ENCODE measurements around the gene SAMD5. TPM values are rescaled to one million over a fixed set of nuclear protein-coding genes. Genes with fewer than 3 reads are reported as not detected.

The SAMD5 gene
- total and polyA plus RNA-seq, 2 experiments from 2014 or later, result 1.9 to 12.6 TPM

DNA sequence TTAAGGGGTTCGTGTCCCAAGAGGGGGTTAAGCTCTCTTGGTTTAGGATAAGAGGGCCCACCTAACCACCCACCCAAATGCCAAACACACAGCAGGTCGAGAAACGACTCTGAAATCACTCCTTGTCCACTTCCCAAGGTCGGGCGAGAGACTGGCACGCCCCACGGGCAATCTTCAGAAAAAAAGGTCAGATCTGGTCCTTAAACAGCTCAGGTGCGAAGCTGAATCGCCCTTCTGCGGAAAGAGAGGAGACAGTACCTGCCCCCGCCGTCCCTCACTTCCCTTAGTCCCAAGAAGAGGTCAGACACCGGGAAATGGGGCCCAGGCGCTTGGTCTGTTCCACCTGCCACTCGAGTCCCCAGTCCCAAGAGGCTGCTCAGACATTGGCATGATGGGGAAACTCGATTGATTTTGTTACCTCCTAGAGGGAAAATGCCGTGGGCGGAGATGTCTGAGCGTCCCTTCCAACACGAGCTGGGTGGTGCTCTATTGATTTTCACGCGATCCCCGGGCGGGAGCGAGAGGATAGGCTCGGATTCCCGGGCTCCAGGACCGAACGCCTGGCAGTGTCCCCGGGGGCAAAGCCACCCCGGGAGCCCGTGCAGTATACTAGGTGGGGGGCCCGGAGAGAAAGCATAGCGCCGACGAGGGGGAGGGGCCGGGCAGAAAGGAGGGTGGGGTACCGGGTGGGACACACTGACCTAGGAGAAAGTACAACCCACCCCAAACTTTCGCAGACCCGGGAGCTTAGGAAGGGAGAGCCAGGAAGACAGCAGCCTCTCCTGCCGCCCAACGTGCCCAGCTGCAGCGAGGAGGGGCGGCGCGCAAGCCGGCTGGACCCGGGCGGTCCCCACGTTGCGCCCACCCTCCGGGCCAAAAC lies 1.1 kb upstream of the SAMD5 start:
- Histone ChIP-seq H2AFZ (peak overlapping the region; percentile 46), H4K20me1 (ENCODE audit: insufficient read depth, poor library complexity, severe bottlenecking) (peaks cover 6% of the 10 kb centered on the region), H3K4me1 (ENCODE audit: insufficient read depth) (peaks cover 14% of the 10 kb centered on the region), H3K79me2 (peaks cover 27% of the 10 kb centered on the region), H3K9me2 (replicated peaks; ENCODE audit: insufficient read depth) (no peaks in the 10 kb centered on the region), H3K9me3 (ENCODE audit: low read depth) (no peaks in the 10 kb centered on the region), H3K4me3 (peak overlapping the region; percentile 90), H3K27ac (peak overlapping the region; percentile 45), H3K27me3 (no peaks in the 10 kb centered on the region), H3K36me3 (replicated peaks; ENCODE audit: insufficient read depth, low read depth) (no peaks in the 10 kb centered on the region), H3K4me2 (peak overlapping the region; percentile 96)
- DNase-seq (ENCODE audit: low spot score), result peak; percentile 30
- 3% methylated on average over 41 of the region's 52 CpGs for WGBS (ENCODE audit: low lambda C conversion rate, missing lambda C conversion rate)
- TF ChIP-seq, protein P1, sequence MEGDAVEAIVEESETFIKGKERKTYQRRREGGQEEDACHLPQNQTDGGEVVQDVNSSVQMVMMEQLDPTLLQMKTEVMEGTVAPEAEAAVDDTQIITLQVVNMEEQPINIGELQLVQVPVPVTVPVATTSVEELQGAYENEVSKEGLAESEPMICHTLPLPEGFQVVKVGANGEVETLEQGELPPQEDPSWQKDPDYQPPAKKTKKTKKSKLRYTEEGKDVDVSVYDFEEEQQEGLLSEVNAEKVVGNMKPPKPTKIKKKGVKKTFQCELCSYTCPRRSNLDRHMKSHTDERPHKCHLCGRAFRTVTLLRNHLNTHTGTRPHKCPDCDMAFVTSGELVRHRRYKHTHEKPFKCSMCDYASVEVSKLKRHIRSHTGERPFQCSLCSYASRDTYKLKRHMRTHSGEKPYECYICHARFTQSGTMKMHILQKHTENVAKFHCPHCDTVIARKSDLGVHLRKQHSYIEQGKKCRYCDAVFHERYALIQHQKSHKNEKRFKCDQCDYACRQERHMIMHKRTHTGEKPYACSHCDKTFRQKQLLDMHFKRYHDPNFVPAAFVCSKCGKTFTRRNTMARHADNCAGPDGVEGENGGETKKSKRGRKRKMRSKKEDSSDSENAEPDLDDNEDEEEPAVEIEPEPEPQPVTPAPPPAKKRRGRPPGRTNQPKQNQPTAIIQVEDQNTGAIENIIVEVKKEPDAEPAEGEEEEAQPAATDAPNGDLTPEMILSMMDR (IDR thresholded peaks at IDR 0.05; ENCODE audit: poor library complexity), result no peak
- TF ChIP-seq EZH2 (IDR thresholded peaks at IDR 0.05; ENCODE audit: borderline replicate concordance) (no peak), EZH2phosphoT487 (IDR thresholded peaks at IDR 0.05; ENCODE audit: low read depth, severe bottlenecking, unreplicated experiment) (no peak)

DNA sequence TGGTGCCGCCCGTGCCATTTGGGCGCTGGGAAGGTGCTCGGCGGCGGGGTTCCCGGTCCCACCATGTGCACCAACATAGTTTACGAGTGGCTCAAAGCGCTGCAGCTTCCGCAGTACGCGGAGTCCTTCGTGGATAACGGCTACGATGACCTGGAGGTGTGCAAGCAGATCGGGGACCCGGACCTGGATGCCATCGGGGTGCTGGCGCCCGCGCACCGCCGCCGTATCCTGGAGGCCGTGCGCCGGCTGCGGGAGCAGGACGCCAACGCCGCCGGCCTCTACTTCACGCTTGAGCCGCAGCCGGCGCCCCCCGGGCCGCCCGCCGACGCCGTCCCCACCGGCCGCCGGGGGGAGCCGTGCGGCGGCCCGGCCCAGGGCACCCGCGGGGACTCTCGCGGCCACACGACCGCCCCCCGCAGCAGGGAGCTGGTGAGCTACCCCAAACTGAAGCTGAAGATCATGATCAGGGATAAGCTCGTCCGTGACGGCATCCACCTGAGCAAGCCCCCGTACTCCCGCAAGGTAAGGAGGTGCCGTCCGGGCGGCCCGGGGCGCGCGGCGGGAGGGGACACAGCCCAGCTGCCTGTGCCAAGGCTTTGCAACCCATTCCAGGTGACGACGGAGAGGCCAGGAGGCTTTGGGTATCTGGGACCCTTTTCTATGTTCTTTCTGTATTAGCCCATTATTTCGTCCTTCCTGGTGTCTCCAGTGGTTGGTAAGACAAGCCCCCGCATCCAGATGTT lies 547 bp downstream of the SAMD5 start:
- no peaks in the 10 kb centered on the region for H3K27me3 ChIP-seq
- peak overlapping the region; percentile 22 for H3K27ac ChIP-seq

DNA sequence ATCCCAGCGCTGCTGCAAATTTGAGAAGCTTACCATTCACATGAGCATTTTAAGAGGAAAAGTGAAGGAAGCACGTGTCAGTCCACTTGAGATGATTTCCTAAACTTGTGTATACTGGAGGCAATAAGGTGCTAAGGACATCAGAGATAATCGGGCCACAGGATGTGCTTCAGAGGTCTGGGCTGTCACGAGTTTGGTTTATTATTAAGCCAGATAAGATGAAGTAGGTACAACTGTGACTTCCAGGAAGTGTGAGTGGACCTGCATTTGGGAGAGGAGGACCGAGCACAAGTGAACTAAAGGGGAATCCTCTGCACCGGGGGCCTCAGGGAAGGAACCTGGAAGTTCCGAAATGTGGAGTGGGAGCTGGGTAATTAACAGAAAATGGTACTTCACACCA lies 1.4 kb downstream of the SAMD5 start:
- H3K4me3 ChIP-seq, result peak overlapping the region; percentile 90
- H3K9me2 ChIP-seq (replicated peaks; ENCODE audit: insufficient read depth), result no peaks in the 10 kb centered on the region
- no peak overlapping the region for H2AFZ ChIP-seq
- peak overlapping the region; percentile 96 for H3K4me2 ChIP-seq
- no peaks in the 10 kb centered on the region for H3K36me3 ChIP-seq (replicated peaks; ENCODE audit: insufficient read depth, low read depth)
- no peaks in the 10 kb centered on the region for H3K9me3 ChIP-seq (ENCODE audit: low read depth)
- no peaks in the 10 kb centered on the region for H3K27me3 ChIP-seq
- H3K4me1 ChIP-seq (ENCODE audit: insufficient read depth), result peaks cover 14% of the 10 kb centered on the region
- DNase-seq (ENCODE audit: low spot score), result peak; percentile 70
- H3K27ac ChIP-seq, result peak overlapping the region; percentile 44
- peaks cover 44% of the 10 kb centered on the region for H3K79me2 ChIP-seq
- TF ChIP-seq, protein P1 (IDR thresholded peaks at IDR 0.05; ENCODE audit: poor library complexity), result no peak
- TF ChIP-seq EZH2 (IDR thresholded peaks at IDR 0.05; ENCODE audit: borderline replicate concordance), result no peak
- TF ChIP-seq EZH2phosphoT487 (IDR thresholded peaks at IDR 0.05; ENCODE audit: low read depth, severe bottlenecking, unreplicated experiment), result no peak
- WGBS (ENCODE audit: low lambda C conversion rate, missing lambda C conversion rate), result 27% methylated on average over 7 of the region's 7 CpGs
- peaks cover 6% of the 10 kb centered on the region for H4K20me1 ChIP-seq (ENCODE audit: insufficient read depth, poor library complexity, severe bottlenecking)

More for the DNA sequence above, 547 bp downstream of the SAMD5 start:
- Histone ChIP-seq H3K9me3 (ENCODE audit: low read depth) (no peaks in the 10 kb centered on the region), H3K79me2 (peaks cover 43% of the 10 kb centered on the region), H4K20me1 (ENCODE audit: insufficient read depth, poor library complexity, severe bottlenecking) (peaks cover 6% of the 10 kb centered on the region), H2AFZ (peak overlapping the region; percentile 94), H3K36me3 (replicated peaks; ENCODE audit: insufficient read depth, low read depth) (no peaks in the 10 kb centered on the region), H3K4me3 (peak overlapping the region; percentile 90), H3K4me2 (peak overlapping the region; percentile 96), H3K4me1 (ENCODE audit: insufficient read depth) (peaks cover 14% of the 10 kb centered on the region), H3K9me2 (replicated peaks; ENCODE audit: insufficient read depth) (no peaks in the 10 kb centered on the region)
- peak; percentile 52 for DNase-seq (ENCODE audit: low spot score)
- WGBS (ENCODE audit: low lambda C conversion rate, missing lambda C conversion rate), result 2% methylated on average over 73 of the region's 73 CpGs
- TF ChIP-seq, protein P1 (IDR thresholded peaks at IDR 0.05; ENCODE audit: poor library complexity), result peak; percentile 13
- no peak for TF ChIP-seq EZH2 (IDR thresholded peaks at IDR 0.05; ENCODE audit: borderline replicate concordance)
- no peak for TF ChIP-seq EZH2phosphoT487 (IDR thresholded peaks at IDR 0.05; ENCODE audit: low read depth, severe bottlenecking, unreplicated experiment)

Measured in hepatocyte (in vitro differentiated cells).